ENCODE measurements around the gene TBCB.

Gene TBCB

DNA sequence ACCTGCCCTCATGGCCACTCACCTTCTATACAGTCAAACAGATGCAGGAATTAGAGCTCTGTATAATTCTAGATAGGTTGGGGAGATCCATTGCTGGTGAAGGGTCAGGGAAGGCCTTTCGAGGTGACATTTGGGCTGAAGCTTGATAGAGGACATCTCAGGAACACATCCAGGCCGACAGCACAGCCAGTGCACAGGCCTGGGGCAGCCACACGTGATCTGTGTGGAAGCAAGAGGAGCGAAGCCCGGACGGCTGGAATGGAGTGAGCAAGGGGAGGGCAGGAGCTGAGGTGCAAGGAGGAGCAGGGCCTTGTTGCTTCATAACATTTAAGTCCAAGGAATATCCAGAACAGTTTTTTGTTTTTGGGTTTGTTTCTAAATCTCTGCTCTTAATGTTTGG is 8.8 kb upstream of the TBCB start:
- CTCF ChIA-PET, result interaction anchor here (1.1 kb wide), 1 partner anchor 22 kb away, joined by 5 read pairs; no protein-coding TSS in a partner anchor
- POLR2A ChIA-PET, result interaction anchor here (1.1 to 1.3 kb wide), 2 partner anchors 8 to 16 kb away, joined by 3 to 9 read pairs; partner anchors contain the start of genes POLR2I and TBCB
- no peak for DNase-seq (ENCODE audit: extremely low spot score)
- TF ChIP-seq SUZ12 (IDR thresholded peaks at IDR 0.05), result no peak
- TF ChIP-seq, protein P1, sequence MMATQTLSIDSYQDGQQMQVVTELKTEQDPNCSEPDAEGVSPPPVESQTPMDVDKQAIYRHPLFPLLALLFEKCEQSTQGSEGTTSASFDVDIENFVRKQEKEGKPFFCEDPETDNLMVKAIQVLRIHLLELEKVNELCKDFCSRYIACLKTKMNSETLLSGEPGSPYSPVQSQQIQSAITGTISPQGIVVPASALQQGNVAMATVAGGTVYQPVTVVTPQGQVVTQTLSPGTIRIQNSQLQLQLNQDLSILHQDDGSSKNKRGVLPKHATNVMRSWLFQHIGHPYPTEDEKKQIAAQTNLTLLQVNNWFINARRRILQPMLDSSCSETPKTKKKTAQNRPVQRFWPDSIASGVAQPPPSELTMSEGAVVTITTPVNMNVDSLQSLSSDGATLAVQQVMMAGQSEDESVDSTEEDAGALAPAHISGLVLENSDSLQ (IDR thresholded peaks at IDR 0.05), result no peak
- TF ChIP-seq HDGF (IDR thresholded peaks at IDR 0.05; ENCODE audit: borderline replicate concordance), result no peak
- no peak for TF ChIP-seq BHLHE40 (IDR thresholded peaks at IDR 0.05; ENCODE audit: borderline replicate concordance)
- TF ChIP-seq FOXK2 (IDR thresholded peaks at IDR 0.05), result no peak
- no peak for TF ChIP-seq CTBP1 (IDR thresholded peaks at IDR 0.05; ENCODE audit: borderline replicate concordance)

DNA sequence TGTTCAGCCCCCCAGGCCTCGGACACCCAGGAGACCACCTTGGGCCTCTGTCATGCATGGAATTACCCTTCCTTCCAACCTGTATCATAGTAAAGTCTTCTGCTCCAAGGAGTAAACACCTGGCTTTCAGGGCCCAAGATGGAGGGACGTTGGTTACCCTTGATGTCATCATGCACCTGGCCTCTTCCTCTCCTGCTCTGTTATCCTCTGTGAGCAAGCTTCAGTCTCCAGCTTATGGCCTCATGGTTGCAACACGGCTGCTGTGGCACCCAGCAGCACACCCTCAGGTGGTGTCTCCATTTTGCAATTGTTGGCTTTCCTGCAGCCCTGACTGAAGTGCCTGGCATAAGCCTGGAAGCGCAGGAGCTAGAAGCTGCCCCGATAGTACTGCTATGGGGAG is 8.3 kb upstream of the TBCB start:
- no peak for TF ChIP-seq ARNT (IDR thresholded peaks at IDR 0.05)
- no peak for TF ChIP-seq FOXK2 (IDR thresholded peaks at IDR 0.05)
- no peak for TF ChIP-seq NFRKB (IDR thresholded peaks at IDR 0.05)
- TF ChIP-seq SP1 (IDR thresholded peaks at IDR 0.05), result no peak
- TF ChIP-seq FOXA1 (IDR thresholded peaks at IDR 0.05), result no peak
- TF ChIP-seq LEF1 (IDR thresholded peaks at IDR 0.05; ENCODE audit: borderline replicate concordance), result no peak
- no peak for TF ChIP-seq FOXM1 (IDR thresholded peaks at IDR 0.05; ENCODE audit: borderline replicate concordance)
- TF ChIP-seq L3MBTL2 (conservative IDR thresholded peaks at IDR 0.05), result no peak
- TF ChIP-seq, protein P1 (IDR thresholded peaks at IDR 0.05), result no peak
- TF ChIP-seq SUZ12 (IDR thresholded peaks at IDR 0.05), result no peak
- TF ChIP-seq HDGF (IDR thresholded peaks at IDR 0.05; ENCODE audit: borderline replicate concordance), result no peak
- no peak for TF ChIP-seq ELF4 (IDR thresholded peaks at IDR 0.05)
- TF ChIP-seq ZNF384 (IDR thresholded peaks at IDR 0.05), result no peak
- TF ChIP-seq BHLHE40 (IDR thresholded peaks at IDR 0.05; ENCODE audit: borderline replicate concordance), result no peak
- no peak for TF ChIP-seq CTBP1 (IDR thresholded peaks at IDR 0.05; ENCODE audit: borderline replicate concordance)
- no peak for DNase-seq (ENCODE audit: extremely low spot score)
- ChIA-PET CTCF (interaction anchor here (1.1 kb wide), 1 partner anchor 21 kb away, joined by 5 read pairs; no protein-coding TSS in a partner anchor), POLR2A (interaction anchor here (1.1 to 1.3 kb wide), 2 partner anchors 8 to 16 kb away, joined by 3 to 9 read pairs; partner anchors contain the start of genes POLR2I and TBCB)

DNA sequence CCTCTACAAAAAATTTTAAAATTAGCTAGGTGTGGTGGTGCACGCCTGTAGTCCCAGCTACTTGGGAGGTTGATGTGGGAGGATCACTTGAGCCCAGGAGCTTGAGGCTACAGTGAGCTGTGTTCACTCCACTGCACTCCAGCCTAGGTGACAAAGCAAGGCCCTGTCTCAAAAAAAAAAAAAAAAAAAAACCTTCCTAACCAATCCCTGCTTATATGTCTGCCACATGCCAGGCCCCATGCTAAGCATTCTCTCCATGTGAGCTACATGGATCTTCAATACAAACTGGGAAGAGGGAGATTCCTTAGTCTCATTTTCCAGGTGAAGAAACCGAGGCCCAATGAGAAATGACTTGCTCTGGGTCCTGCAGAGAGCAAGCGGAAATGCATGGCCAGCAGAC is 6.6 kb upstream of the TBCB start:
- CTCF ChIA-PET, result no interaction called here
- TF ChIP-seq FOXK2 (IDR thresholded peaks at IDR 0.05) (no peak), SUZ12 (IDR thresholded peaks at IDR 0.05) (no peak), BHLHE40 (IDR thresholded peaks at IDR 0.05; ENCODE audit: borderline replicate concordance) (no peak), L3MBTL2 (conservative IDR thresholded peaks at IDR 0.05) (no peak), NFRKB (IDR thresholded peaks at IDR 0.05) (no peak), LEF1 (IDR thresholded peaks at IDR 0.05; ENCODE audit: borderline replicate concordance) (no peak), FOXM1 (IDR thresholded peaks at IDR 0.05; ENCODE audit: borderline replicate concordance) (no peak), ARNT (IDR thresholded peaks at IDR 0.05) (no peak), FOXA1 (IDR thresholded peaks at IDR 0.05) (no peak), HDGF (IDR thresholded peaks at IDR 0.05; ENCODE audit: borderline replicate concordance) (no peak), SP1 (IDR thresholded peaks at IDR 0.05) (no peak), ZNF384 (IDR thresholded peaks at IDR 0.05) (no peak), ELF4 (IDR thresholded peaks at IDR 0.05) (no peak), TARDBP (IDR thresholded peaks at IDR 0.05) (no peak), CTBP1 (IDR thresholded peaks at IDR 0.05; ENCODE audit: borderline replicate concordance) (no peak)
- TF ChIP-seq, protein P1 (IDR thresholded peaks at IDR 0.05), result no peak
- no peak for DNase-seq (ENCODE audit: extremely low spot score)
- POLR2A ChIA-PET, result interaction anchor here (0.6 kb wide), 1 partner anchor 18 kb away, joined by 3 read pairs; no protein-coding TSS in a partner anchor

GRCh38 chr19:36110487-36111199 is 4.6 kb upstream of the TBCB start, which contains the start of gene OVOL3:
Gene OVOL3, plus strand, starts transcription at chr19:36111143. Its CDS starts 60 bp downstream, at chr19:36111203.
- POLR2A ChIA-PET, result no interaction called here
- TF ChIP-seq BHLHE40 (IDR thresholded peaks at IDR 0.05; ENCODE audit: borderline replicate concordance) (no peak), SUZ12 (IDR thresholded peaks at IDR 0.05) (no peak), LEF1 (IDR thresholded peaks at IDR 0.05; ENCODE audit: borderline replicate concordance) (no peak), FOXK2 (IDR thresholded peaks at IDR 0.05) (no peak), CTBP1 (IDR thresholded peaks at IDR 0.05; ENCODE audit: borderline replicate concordance) (no peak), SP1 (IDR thresholded peaks at IDR 0.05) (no peak), L3MBTL2 (conservative IDR thresholded peaks at IDR 0.05) (no peak), FOXA1 (IDR thresholded peaks at IDR 0.05) (no peak), NFRKB (IDR thresholded peaks at IDR 0.05) (no peak), ZNF384 (IDR thresholded peaks at IDR 0.05) (no peak), ELF4 (IDR thresholded peaks at IDR 0.05) (no peak), HDGF (IDR thresholded peaks at IDR 0.05; ENCODE audit: borderline replicate concordance) (no peak)
- TF ChIP-seq, protein P1 (IDR thresholded peaks at IDR 0.05), result no peak
- CTCF ChIA-PET, result no interaction called here
- no peak for DNase-seq (ENCODE audit: extremely low spot score)

DNA sequence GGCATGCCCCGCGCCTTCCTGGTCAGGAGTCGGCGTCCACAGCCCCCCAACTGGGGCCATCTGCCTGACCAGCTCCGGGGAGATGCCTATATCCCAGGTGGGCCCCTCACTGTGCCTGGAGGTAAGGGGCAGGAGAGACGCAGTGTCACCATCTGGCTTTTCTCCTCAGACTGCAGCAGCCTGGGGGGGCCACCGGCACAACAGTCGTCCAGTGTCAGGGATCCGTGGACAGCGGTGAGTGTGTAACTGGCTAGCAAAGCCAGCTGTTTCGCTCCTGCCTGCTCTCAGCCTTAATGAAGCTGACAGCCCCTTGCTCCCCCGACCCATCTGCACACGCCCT is 4.1 kb upstream of the TBCB start:
- ChIA-PET CTCF (no interaction called here), POLR2A (no interaction called here)
- DNase-seq (ENCODE audit: extremely low spot score), result no peak
- TF ChIP-seq SUZ12 (IDR thresholded peaks at IDR 0.05) (no peak), NFRKB (IDR thresholded peaks at IDR 0.05) (no peak), CTBP1 (IDR thresholded peaks at IDR 0.05; ENCODE audit: borderline replicate concordance) (no peak), HDGF (IDR thresholded peaks at IDR 0.05; ENCODE audit: borderline replicate concordance) (no peak), ELF4 (IDR thresholded peaks at IDR 0.05) (no peak), FOXM1 (IDR thresholded peaks at IDR 0.05; ENCODE audit: borderline replicate concordance) (no peak), ARNT (IDR thresholded peaks at IDR 0.05) (no peak), LEF1 (IDR thresholded peaks at IDR 0.05; ENCODE audit: borderline replicate concordance) (no peak), SP1 (IDR thresholded peaks at IDR 0.05) (no peak)
